Endometrium (tissue), 2 donors: ENCODE measurements around the gene ELMO1.

Experiments
- FAIRE-seq: peaks from 2 replicates; lab custom pipeline; 2012; peaks lifted over from hg19 to GRCh38; lab: Jason Lieb, UNC
- donor health status: control.
- donor health status: control.

The ELMO1 gene

GRCh38 chr7:37408291-37409228, 40.1 kb downstream of the ELMO1 start:
- no peak for FAIRE-seq

- no peak for FAIRE-seq
These were observed 43.0 kb downstream of the ELMO1 start for GRCh38 chr7:37405603-37406122.

DNA sequence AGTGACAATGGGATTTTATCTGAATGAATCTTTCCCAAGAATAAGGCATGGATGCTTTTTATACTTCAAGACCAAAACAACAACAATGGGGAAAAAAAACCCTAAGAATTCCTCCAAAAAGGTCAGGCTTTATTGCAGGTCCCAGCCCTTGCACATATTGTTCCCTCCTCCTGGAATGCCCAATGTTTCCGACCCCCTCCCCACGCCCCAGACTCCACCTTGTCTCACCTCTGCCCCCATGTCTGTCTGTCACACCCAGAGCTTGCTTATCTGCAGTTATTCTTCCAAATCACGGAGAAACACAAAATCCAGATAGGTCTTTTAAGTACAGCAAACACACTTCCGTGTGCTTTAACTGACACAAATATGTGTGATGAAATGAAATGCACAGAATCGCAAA, 43.5 kb downstream of the ELMO1 start:
- no peak for FAIRE-seq

DNA sequence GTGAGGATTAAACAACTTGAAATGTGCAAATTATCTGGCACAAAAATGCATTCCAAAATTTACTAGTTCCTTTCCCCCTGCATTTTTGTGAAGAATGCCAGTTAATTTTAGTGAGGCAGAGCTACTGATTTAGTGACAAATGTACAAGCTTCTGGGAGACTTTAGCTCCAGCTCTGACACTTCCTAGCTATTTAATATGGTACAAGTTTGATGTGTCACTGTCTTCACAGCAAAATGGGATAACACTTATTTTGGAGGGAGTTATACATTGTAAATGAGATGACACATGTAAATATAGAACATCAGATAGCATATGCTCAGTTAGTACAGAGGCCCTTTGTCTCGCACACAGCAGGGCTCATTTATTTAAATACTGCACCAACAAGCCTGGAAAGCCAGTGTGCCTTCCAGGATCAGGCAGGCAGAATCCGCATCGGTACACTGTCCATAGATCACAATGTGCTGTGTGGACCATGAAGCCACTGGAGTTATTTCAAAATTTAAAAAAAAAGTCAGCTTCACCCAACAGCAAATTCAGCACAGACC, 48.7 kb downstream of the ELMO1 start:
- FAIRE-seq, result no peak

DNA sequence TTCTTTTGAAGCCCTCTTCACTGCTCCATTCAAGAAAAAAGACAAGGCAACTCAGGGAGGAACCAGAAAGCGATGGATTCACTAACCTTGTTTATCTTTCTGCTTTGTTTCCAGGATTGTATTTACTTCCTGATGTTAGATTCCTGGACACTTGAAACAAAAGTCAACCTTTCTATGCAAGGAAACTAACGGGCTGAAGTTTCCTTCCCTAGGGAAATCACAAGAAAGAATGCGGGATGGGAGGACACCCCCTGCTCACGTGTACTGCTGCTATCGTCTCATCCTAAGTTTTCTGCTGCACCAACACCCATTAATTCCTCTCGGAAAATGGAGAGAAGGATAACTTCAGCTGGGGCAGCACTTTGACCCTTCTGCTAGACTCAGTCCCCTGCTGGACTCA, 50.3 kb downstream of the ELMO1 start:
- no peak for FAIRE-seq

- FAIRE-seq, result no peak
These were observed 52.9 kb downstream of the ELMO1 start for GRCh38 chr7:37395618-37396259.

- FAIRE-seq, result no peak
These were observed 54.5 kb downstream of the ELMO1 start for GRCh38 chr7:37394158-37394557.

GRCh38 chr7:37393476-37393875, 55.2 kb downstream of the ELMO1 start:
- no peak for FAIRE-seq

GRCh38 chr7:37392673-37393017, 56.0 kb downstream of the ELMO1 start:
- no peak for FAIRE-seq

- FAIRE-seq, result no peak
These were observed 56.6 kb downstream of the ELMO1 start for GRCh38 chr7:37391791-37392672.

GRCh38 chr7:37390114-37390513, 58.5 kb downstream of the ELMO1 start:
- FAIRE-seq, result no peak

GRCh38 chr7:37388811-37389210, 59.9 kb downstream of the ELMO1 start:
- no peak for FAIRE-seq

- no peak for FAIRE-seq
These were observed 62.9 kb downstream of the ELMO1 start for GRCh38 chr7:37385787-37386186.

- FAIRE-seq, result no peak
These were observed 66.0 kb downstream of the ELMO1 start for GRCh38 chr7:37382546-37383088.

- FAIRE-seq, result no peak
These were observed 67.8 kb downstream of the ELMO1 start for GRCh38 chr7:37380831-37381230.

DNA sequence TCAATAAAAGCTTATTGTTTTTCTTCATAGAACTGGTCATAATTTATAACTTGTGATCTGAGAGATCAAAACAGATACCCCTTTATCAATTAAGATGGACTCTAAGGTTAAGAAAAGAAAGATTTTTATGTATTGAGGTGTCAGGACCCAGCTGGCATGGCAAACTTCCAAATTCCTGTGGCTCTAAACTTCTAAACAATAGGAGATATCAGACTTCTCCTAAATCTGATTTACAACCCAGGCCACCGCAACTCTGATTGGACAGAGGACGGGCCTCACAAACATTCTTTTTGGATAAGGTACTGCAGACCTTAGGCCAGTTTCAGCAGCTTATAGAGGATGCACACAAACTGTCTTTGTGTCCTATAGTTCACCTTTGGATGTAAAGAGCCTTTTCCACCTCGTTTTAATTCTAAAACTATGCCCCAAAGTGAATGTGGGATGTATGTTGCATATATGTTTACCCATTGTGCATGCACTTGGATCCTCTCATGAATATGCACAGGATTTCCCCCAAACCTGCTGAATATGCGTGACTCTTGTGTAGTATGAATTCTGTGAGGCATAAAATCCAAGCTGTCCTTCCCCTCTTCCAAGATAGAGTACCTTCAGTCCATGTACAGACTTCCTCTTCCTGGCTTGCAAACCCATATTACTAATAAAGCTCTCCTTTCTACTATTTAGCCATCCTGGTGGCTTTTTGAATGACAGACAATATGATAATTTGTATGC, 69.0 kb downstream of the ELMO1 start:
- FAIRE-seq, result no peak

GRCh38 chr7:37377231-37377630, 71.4 kb downstream of the ELMO1 start:
- FAIRE-seq, result no peak

GRCh38 chr7:37376386-37376785, 72.3 kb downstream of the ELMO1 start:
- FAIRE-seq, result no peak

GRCh38 chr7:37372750-37373149, 75.9 kb downstream of the ELMO1 start:
- no peak for FAIRE-seq

DNA sequence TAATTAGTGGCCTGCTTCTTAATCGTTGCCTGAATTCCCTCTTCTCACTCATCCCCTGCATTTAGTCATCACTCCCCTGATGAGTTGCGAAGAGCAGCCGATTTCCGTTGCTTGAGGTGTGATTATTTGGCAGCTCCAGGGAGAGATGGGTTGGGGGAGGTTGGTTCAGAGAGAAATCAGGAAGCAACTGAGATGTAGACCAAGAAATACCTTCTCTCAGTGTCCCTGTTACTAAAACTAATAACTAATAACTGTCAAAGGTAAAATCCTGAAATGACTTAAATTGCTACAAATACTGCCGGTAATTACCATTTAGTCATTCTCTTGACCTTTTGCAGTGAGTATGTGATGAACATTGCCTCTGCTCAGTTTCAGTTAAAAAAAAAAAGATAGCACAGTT, 76.9 kb downstream of the ELMO1 start:
- FAIRE-seq, result no peak

DNA sequence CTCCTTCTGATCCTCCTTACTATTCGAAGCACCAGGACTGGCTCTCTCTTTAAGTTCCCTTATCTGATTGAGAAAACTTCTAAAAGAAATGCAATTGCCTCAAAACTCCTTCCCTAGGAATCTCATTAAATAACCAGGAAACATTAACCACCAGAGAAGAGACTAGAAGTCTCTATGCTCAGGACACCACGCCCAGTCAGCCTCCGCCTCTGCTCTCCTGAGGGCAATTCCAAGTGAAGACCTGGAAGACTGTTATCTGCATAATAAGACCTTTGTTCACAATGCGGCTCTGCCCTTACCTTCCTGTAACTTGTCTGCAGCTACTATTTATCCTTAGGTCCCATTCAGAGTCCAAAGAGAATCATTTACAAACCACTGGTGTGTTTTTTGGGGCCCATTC, 78.8 kb downstream of the ELMO1 start:
- FAIRE-seq, result no peak
